Nephron progenitor cell (in vitro differentiated cells): Measurements from ENCODE around the gene DHX30.
A peak's percentile ranks its signal among the peaks of the same experiment; 100 is the strongest.
"Not testable (repeated sequence)": the region's sequence is repeated elsewhere in the genome, so short reads cannot be mapped to it uniquely, and the experiment has no call there.

ENCODE experiments used
- DNase-seq: peaks from one replicate; pipeline ENCODE4 v3.0.0; 2021
- H3K27ac Mint-ChIP-seq: 2 replicates; pipeline ENCODE4 v1.8.0; 2021; ENCODE audit warnings: mild to moderate bottlenecking, moderate library complexity, mixed read lengths
- H3K27me3 Mint-ChIP-seq: 2 replicates; pipeline ENCODE4 v1.8.0; 2021; ENCODE audit warnings: mild to moderate bottlenecking, low read depth, mixed read lengths; ENCODE audit not compliant: poor library complexity
- H3K36me3 Mint-ChIP-seq: 2 replicates; pipeline ENCODE4 v1.8.0; 2021; ENCODE audit warnings: low read depth, mixed read lengths
- H3K4me1 Mint-ChIP-seq: 2 replicates; pipeline ENCODE4 v1.8.0; 2021; ENCODE audit warnings: mixed read lengths
- H3K4me3 Mint-ChIP-seq: 2 replicates; pipeline ENCODE4 v1.8.0; 2021; ENCODE audit warnings: mild to moderate bottlenecking, moderate library complexity, mixed read lengths
- H3K9me3 Mint-ChIP-seq: 2 replicates; pipeline ENCODE4 v1.8.0; 2021; ENCODE audit warnings: mild to moderate bottlenecking, moderate library complexity, mixed read lengths
- CTCF ChIP-seq: fragments of 200-600 bp; sonication (generic); IDR thresholded peaks from 2 replicates; pipeline ENCODE4 v1.5.0; 2021; ENCODE audit warnings: antibody characterized with exemption

The DHX30 gene

GRCh38 chr3:47877290-47877689 is 74.4 kb downstream of the DHX30 start:
- no peak for TF ChIP-seq CTCF
- Mint-ChIP-seq H3K36me3 (peaks cover 44% of the 10 kb centered on the region), H3K4me3 (no peak overlapping the region), H3K27me3 (no peaks in the 10 kb centered on the region), H3K4me1 (peaks cover 12% of the 10 kb centered on the region), H3K9me3 (no peaks in the 10 kb centered on the region), H3K27ac (no peak overlapping the region)
- DNase-seq = no peak

- Mint-ChIP-seq H3K27ac (peak overlapping the region; percentile 24), H3K36me3 (peaks cover 45% of the 10 kb centered on the region), H3K9me3 (no peaks in the 10 kb centered on the region), H3K27me3 (no peaks in the 10 kb centered on the region), H3K4me3 (no peak overlapping the region), H3K4me1 (peaks cover 12% of the 10 kb centered on the region)
- no peak for TF ChIP-seq CTCF
- DNase-seq = no peak
These were observed 74.8 kb downstream of the DHX30 start for GRCh38 chr3:47877719-47878118.

- Mint-ChIP-seq H3K4me1 (peaks cover 11% of the 10 kb centered on the region), H3K36me3 (peaks cover 59% of the 10 kb centered on the region), H3K27ac (peak overlapping the region; percentile 69), H3K4me3 (no peak overlapping the region), H3K9me3 (peaks cover 11% of the 10 kb centered on the region), H3K27me3 (no peaks in the 10 kb centered on the region)
- peak; percentile 21 for TF ChIP-seq CTCF
- DNase-seq = no peak
These were observed 79.4 kb downstream of the DHX30 start for GRCh38 chr3:47882338-47882737.

GRCh38 chr3:47884603-47885002 is 81.7 kb downstream of the DHX30 start:
- Mint-ChIP-seq H3K4me1 (peaks cover 31% of the 10 kb centered on the region), H3K4me3 (no peak overlapping the region), H3K27ac (peak overlapping the region; percentile 70), H3K27me3 (no peaks in the 10 kb centered on the region), H3K9me3 (peaks cover 25% of the 10 kb centered on the region), H3K36me3 (peaks cover 79% of the 10 kb centered on the region)
- no peak for DNase-seq
- no peak for TF ChIP-seq CTCF

- H3K9me3 Mint-ChIP-seq = peaks cover 25% of the 10 kb centered on the region
- no peak overlapping the region for H3K4me3 Mint-ChIP-seq
- peaks cover 80% of the 10 kb centered on the region for H3K36me3 Mint-ChIP-seq
- H3K27ac Mint-ChIP-seq = peak overlapping the region; percentile 70
- H3K4me1 Mint-ChIP-seq = peaks cover 37% of the 10 kb centered on the region
- TF ChIP-seq CTCF = no peak
- H3K27me3 Mint-ChIP-seq = no peaks in the 10 kb centered on the region
- DNase-seq = no peak
These were observed 82.2 kb downstream of the DHX30 start for GRCh38 chr3:47885168-47885567.

- Mint-ChIP-seq H3K36me3 (peaks cover 62% of the 10 kb centered on the region), H3K4me3 (peak overlapping the region; percentile 9), H3K27ac (peak overlapping the region; percentile 98), H3K4me1 (peaks cover 65% of the 10 kb centered on the region), H3K9me3 (peaks cover 25% of the 10 kb centered on the region)
- not testable (repeated sequence) for H3K27me3 Mint-ChIP-seq, DNase-seq
These were observed 85.1 kb downstream of the DHX30 start for GRCh38 chr3:47887991-47888390.
